ENCODE data around the gene OOSP3.

- TF ChIP-seq, protein P1, sequence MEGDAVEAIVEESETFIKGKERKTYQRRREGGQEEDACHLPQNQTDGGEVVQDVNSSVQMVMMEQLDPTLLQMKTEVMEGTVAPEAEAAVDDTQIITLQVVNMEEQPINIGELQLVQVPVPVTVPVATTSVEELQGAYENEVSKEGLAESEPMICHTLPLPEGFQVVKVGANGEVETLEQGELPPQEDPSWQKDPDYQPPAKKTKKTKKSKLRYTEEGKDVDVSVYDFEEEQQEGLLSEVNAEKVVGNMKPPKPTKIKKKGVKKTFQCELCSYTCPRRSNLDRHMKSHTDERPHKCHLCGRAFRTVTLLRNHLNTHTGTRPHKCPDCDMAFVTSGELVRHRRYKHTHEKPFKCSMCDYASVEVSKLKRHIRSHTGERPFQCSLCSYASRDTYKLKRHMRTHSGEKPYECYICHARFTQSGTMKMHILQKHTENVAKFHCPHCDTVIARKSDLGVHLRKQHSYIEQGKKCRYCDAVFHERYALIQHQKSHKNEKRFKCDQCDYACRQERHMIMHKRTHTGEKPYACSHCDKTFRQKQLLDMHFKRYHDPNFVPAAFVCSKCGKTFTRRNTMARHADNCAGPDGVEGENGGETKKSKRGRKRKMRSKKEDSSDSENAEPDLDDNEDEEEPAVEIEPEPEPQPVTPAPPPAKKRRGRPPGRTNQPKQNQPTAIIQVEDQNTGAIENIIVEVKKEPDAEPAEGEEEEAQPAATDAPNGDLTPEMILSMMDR (IDR thresholded peaks at IDR 0.05), result no peak
- no peak for TF ChIP-seq POLR2A (IDR thresholded peaks at IDR 0.05)
Observed at GRCh38 chr11:59931688-59932087, 53.1 kb downstream of the OOSP3 start.
